Body of pancreas (tissue), 4 donors: ENCODE results near the gene PDCD4. TPM values are rescaled to one million over a fixed set of nuclear protein-coding genes. Genes with fewer than 3 reads are reported as not detected.

Source experiments
- ATAC-seq: fragments of 150-250 bp; one replicate; pipeline ENCODE4 v1.9.1; 2016
- DNase-seq, 4 donors: peaks; one replicate each; pipeline ENCODE4 v3.0.0-alpha.2; 2019
- H3K27ac ChIP-seq, 4 donors: fragments of 200-600 bp; sonication (generic); 1 replicate in 3 of 4; 2 replicates in 1 of 4; pipeline versions ENCODE4 v1.5.1 to v1.6.1; 2016 to 2019; ENCODE audit warnings: mild to moderate bottlenecking in 1 of 4, mixed read lengths in 1 of 4, moderate library complexity in 1 of 4
- H3K27me3 ChIP-seq, 2 donors: fragments of 200-600 bp; sonication (generic); one replicate each; pipeline ENCODE4 v1.6.0; 2016; ENCODE audit warnings: mild to moderate bottlenecking in 1 of 2
- H3K36me3 ChIP-seq, 2 donors: fragments of 200-600 bp; sonication (generic); replicated peaks in 1 of 2; 2 replicates each; pipeline ENCODE4 v1.5.1; 2016; ENCODE audit warnings: low read depth in 2 of 2; ENCODE audit not compliant: insufficient read depth in 1 of 2
- H3K4me1 ChIP-seq: fragments of 200-600 bp; sonication (generic); one replicate; pipeline ENCODE4 v1.6.0; 2016
- H3K4me3 ChIP-seq, 2 donors: fragments of 200-600 bp; sonication (generic); 1 replicate in 1 of 2; 2 replicates in 1 of 2; pipeline ENCODE4 v1.5.1; 2016 to 2019
- H3K9me3 ChIP-seq, 3 donors: fragments of 200-600 bp; sonication (generic); 1 replicate in 2 of 3; 2 replicates in 1 of 3; pipeline ENCODE4 v1.5.1; 2016
- POLR2A ChIP-seq, 3 donors: fragments of 450-650 bp; IDR thresholded peaks; one replicate each; pipeline ENCODE4 v1.6.1; 2016; ENCODE audit warnings: antibody characterized with exemption in 3 of 3, mild to moderate bottlenecking in 2 of 3
- WGBS, 2 donors: methylation state at CpG; one replicate each; pipeline ENCODE4 v1.1.5; 2017; 5-methylcytosine and 5-hydroxymethylcytosine counted together
- intact Hi-C: fragments of 100-400 bp; cut with DNase I; formaldehyde crosslinking; loops from one replicate; pipeline ENCODE4 v1.15.1; 2023
- total RNA-seq, 2 donors: library from RNA; depleted of rRNA; stranded (reverse); fragments of >200 nt; gene quantifications; one replicate each; pipeline ENCODE4 v1.1.0, GENCODE V29; 2016
- TF ChIP-seq, protein P1 (sequence below), 7 experiments: fragments of 450-650 bp in 4 of 7; fragments of 200-600 bp in 3 of 7; sonication (generic) in 3 of 7; IDR thresholded peaks; one replicate each; pipeline ENCODE4 v1.5.1; 2016 to 2019; ENCODE audit warnings: antibody characterized with exemption in 7 of 7

The PDCD4 gene
- total RNA-seq, 2 donors from 2014 or later, result 332 to 458 TPM

GRCh38 chr10:110931769-110932381 is 60.1 kb downstream of the PDCD4 start:
- intact Hi-C loops, result no loop called here
- ATAC-seq, result no peak
- H3K4me1 ChIP-seq, result peaks cover 41% of the 10 kb centered on the region

GRCh38 chr10:110932505-110933180 is 60.9 kb downstream of the PDCD4 start:
- Histone ChIP-seq H3K4me1 (peaks cover 34% of the 10 kb centered on the region), H3K27ac (peak overlapping the region in 1 of 4 donors; percentile 44)

More at GRCh38 chr10:110931769-110932381, 60.1 kb downstream of the PDCD4 start:
- H3K9me3 ChIP-seq, result no peaks in the 10 kb centered on the region
- DNase-seq, result no peak
- H3K27me3 ChIP-seq, result no peaks in the 10 kb centered on the region
- WGBS, 2 donors, result 26 to 35% methylated on average over 1 of the region's 1 CpG
- TF ChIP-seq, protein P1, sequence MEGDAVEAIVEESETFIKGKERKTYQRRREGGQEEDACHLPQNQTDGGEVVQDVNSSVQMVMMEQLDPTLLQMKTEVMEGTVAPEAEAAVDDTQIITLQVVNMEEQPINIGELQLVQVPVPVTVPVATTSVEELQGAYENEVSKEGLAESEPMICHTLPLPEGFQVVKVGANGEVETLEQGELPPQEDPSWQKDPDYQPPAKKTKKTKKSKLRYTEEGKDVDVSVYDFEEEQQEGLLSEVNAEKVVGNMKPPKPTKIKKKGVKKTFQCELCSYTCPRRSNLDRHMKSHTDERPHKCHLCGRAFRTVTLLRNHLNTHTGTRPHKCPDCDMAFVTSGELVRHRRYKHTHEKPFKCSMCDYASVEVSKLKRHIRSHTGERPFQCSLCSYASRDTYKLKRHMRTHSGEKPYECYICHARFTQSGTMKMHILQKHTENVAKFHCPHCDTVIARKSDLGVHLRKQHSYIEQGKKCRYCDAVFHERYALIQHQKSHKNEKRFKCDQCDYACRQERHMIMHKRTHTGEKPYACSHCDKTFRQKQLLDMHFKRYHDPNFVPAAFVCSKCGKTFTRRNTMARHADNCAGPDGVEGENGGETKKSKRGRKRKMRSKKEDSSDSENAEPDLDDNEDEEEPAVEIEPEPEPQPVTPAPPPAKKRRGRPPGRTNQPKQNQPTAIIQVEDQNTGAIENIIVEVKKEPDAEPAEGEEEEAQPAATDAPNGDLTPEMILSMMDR (IDR thresholded peaks at IDR 0.05), result no peak
- no peak for TF ChIP-seq POLR2A (IDR thresholded peaks at IDR 0.05)
- no peaks in the 10 kb centered on the region for H3K36me3 ChIP-seq
- H3K4me3 ChIP-seq, result no peak overlapping the region
- peak overlapping the region in 1 of 4 donors; percentile 12 for H3K27ac ChIP-seq

GRCh38 chr10:110936757-110937156 is 65.0 kb downstream of the PDCD4 start:
- intact Hi-C loops, result no loop called here
- ATAC-seq, result no peak
- 98 to 99% methylated on average over 18 of the region's 18 CpGs for WGBS, 2 donors

More at GRCh38 chr10:110932505-110933180, 60.9 kb downstream of the PDCD4 start:
- Histone ChIP-seq H3K4me3 (no peak overlapping the region), H3K36me3 (no peaks in the 10 kb centered on the region), H3K27me3 (no peaks in the 10 kb centered on the region), H3K9me3 (no peaks in the 10 kb centered on the region)
- ATAC-seq (no peak), DNase-seq (no peak)
- no peak for TF ChIP-seq POLR2A (IDR thresholded peaks at IDR 0.05)
- TF ChIP-seq, protein P1 (IDR thresholded peaks at IDR 0.05), result no peak
- 32 to 48% methylated on average over 1 of the region's 1 CpG for WGBS, 2 donors
- intact Hi-C loops, result no loop called here

DNA sequence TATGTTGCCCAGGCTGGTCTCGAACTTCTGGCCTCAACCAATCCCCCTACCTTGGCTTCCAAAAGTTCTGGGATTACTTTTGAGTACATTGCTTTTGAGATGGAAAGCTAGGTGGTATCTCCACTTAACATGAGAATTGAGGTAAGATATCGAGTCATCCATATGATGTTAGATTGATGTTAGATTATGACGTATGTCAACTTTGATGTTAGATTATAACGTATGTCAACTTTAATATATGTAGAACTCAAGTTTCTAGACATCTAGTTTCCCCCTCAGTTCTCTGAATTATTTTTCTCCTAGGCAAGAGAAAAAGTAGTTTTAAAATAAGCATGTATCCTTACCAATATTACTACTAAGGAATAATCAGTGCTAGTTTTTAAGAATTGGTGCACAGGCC is 67.7 kb downstream of the PDCD4 start:
- ATAC-seq, result no peak
- no peaks in the 10 kb centered on the region for H3K36me3 ChIP-seq
- H3K4me1 ChIP-seq, result no peaks in the 10 kb centered on the region
- intact Hi-C loops, result no loop called here
- TF ChIP-seq, protein P1 (IDR thresholded peaks at IDR 0.05), result no peak
- no peak for TF ChIP-seq POLR2A (IDR thresholded peaks at IDR 0.05)
- H3K9me3 ChIP-seq, result no peaks in the 10 kb centered on the region
- H3K27me3 ChIP-seq, result no peaks in the 10 kb centered on the region
- DNase-seq, result no peak
- WGBS, 2 donors, result 89 to 96% methylated on average over 4 of the region's 4 CpGs
- H3K4me3 ChIP-seq, result no peak overlapping the region
- H3K27ac ChIP-seq, result no peak overlapping the region

More at GRCh38 chr10:110936757-110937156, 65.0 kb downstream of the PDCD4 start:
- DNase-seq, result no peak
- no peak for TF ChIP-seq POLR2A (IDR thresholded peaks at IDR 0.05)
- TF ChIP-seq, protein P1 (IDR thresholded peaks at IDR 0.05), result no peak
- Histone ChIP-seq H3K9me3 (no peaks in the 10 kb centered on the region), H3K36me3 (no peaks in the 10 kb centered on the region), H3K4me3 (no peak overlapping the region), H3K27ac (no peak overlapping the region), H3K4me1 (peaks cover 9% of the 10 kb centered on the region), H3K27me3 (no peaks in the 10 kb centered on the region)
